VCaP (cell line): ENCODE results near the gene MAPK1.
"Not testable (repeated sequence)": the region's sequence is repeated elsewhere in the genome, so short reads cannot be mapped to it uniquely, and the experiment has no call there.

Experiments
- H3K27ac ChIP-seq: fragments of 450-650 bp; 2 replicates; pipeline ENCODE4 v1.5.1; 2017
- TF ChIP-seq, protein P1 (sequence below): fragments of 450-650 bp; conservative IDR thresholded peaks from 2 replicates; pipeline ENCODE4 v1.5.1; 2017; ENCODE audit warnings: mild to moderate bottlenecking, moderate library complexity

MAPK1 gene

DNA sequence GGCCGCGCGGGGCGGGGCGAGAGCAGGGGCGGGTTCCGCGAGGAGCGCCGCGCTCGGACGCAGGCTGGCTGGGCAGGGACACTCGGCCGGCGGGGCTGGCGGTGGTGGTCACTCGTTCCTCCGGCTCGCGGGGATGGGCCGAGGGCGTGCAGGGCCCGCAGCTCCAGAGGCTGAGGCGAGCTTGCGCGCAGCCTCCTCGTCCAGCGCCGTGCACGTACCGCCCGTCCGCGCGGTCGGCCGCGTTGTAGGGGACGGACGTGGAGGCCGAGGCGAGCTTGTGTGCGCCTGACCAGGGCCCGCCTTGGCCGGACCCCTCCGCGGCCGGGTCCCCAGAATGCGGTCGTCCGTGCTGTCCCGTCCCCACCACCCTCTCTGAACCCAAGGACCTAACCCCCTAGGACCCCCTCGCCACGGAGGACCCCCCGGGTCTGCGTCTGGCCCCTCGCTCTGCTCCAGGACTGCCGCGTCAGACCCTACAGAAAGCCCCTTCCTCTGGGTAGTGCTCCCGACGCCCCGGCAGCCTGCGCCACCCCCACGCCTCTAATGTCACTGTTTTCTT lies 131.3 kb downstream of the MAPK1 start:
- TF ChIP-seq, protein P1, sequence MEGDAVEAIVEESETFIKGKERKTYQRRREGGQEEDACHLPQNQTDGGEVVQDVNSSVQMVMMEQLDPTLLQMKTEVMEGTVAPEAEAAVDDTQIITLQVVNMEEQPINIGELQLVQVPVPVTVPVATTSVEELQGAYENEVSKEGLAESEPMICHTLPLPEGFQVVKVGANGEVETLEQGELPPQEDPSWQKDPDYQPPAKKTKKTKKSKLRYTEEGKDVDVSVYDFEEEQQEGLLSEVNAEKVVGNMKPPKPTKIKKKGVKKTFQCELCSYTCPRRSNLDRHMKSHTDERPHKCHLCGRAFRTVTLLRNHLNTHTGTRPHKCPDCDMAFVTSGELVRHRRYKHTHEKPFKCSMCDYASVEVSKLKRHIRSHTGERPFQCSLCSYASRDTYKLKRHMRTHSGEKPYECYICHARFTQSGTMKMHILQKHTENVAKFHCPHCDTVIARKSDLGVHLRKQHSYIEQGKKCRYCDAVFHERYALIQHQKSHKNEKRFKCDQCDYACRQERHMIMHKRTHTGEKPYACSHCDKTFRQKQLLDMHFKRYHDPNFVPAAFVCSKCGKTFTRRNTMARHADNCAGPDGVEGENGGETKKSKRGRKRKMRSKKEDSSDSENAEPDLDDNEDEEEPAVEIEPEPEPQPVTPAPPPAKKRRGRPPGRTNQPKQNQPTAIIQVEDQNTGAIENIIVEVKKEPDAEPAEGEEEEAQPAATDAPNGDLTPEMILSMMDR = no peak
- peak overlapping the region; percentile 83 for H3K27ac ChIP-seq

GRCh38 chr22:21735200-21736083 lies 132.0 kb downstream of the MAPK1 start, which contains the start of gene YPEL1:
Gene YPEL1 (minus strand): TSS chr22:21735794. CDS start chr22:21710744, 25,050 bp downstream.
- TF ChIP-seq, protein P1 = no peak
- peak within 1 kb of the TSS; percentile 83 for H3K27ac ChIP-seq

- peak overlapping the region; percentile 83 for H3K27ac ChIP-seq
These were observed 132.8 kb downstream of the MAPK1 start for GRCh38 chr22:21734540-21735199.

GRCh38 chr22:21731503-21731902 lies 135.9 kb downstream of the MAPK1 start:
- TF ChIP-seq, protein P1 = no peak
- no peak overlapping the region for H3K27ac ChIP-seq

More at GRCh38 chr22:21734540-21735199, 132.8 kb downstream of the MAPK1 start:
- TF ChIP-seq, protein P1 = no peak

GRCh38 chr22:21730535-21731308 lies 136.7 kb downstream of the MAPK1 start:
- TF ChIP-seq, protein P1 = no peak
- H3K27ac ChIP-seq = no peak overlapping the region

GRCh38 chr22:21729184-21729583 lies 138.3 kb downstream of the MAPK1 start:
- not testable (repeated sequence) for H3K27ac ChIP-seq

- TF ChIP-seq, protein P1 = no peak
- no peak overlapping the region for H3K27ac ChIP-seq
These were observed 139.2 kb downstream of the MAPK1 start for GRCh38 chr22:21728270-21728669.
